Thoracic aorta (tissue), 2 donors: ENCODE results near the gene SCD. TPM values are rescaled to one million over a fixed set of nuclear protein-coding genes. Genes with fewer than 3 reads are reported as not detected.

Experiments
- ATAC-seq: fragments of 150-250 bp; one replicate; pipeline ENCODE4 v1.8.0; 2017; ENCODE audit warnings: low read depth; ENCODE audit not compliant: insufficient number of reproducible peaks, low FRiP score
- DNase-seq: peaks from one replicate; pipeline ENCODE4 v3.0.0-alpha.2; 2020; ENCODE audit warnings: low spot score
- H3K27ac ChIP-seq, 2 donors: fragments of 200-600 bp; sonication (generic); 1 replicate in 1 of 2; 2 replicates in 1 of 2; pipeline ENCODE4 v1.5.1; 2016; ENCODE audit warnings: mild to moderate bottlenecking in 2 of 2, moderate library complexity in 2 of 2
- H3K27me3 ChIP-seq: fragments of 200-600 bp; sonication (generic); replicated peaks from 2 replicates; pipeline ENCODE4 v1.6.0; 2016; ENCODE audit warnings: mild to moderate bottlenecking; ENCODE audit not compliant: insufficient read depth
- H3K36me3 ChIP-seq: fragments of 200-600 bp; sonication (generic); one replicate; pipeline ENCODE4 v1.5.1; 2016
- H3K4me1 ChIP-seq, 2 donors: fragments of 200-600 bp; sonication (generic); 1 replicate in 1 of 2; 2 replicates in 1 of 2; pipeline versions ENCODE4 v1.5.1 to v1.6.0; 2016; ENCODE audit warnings: low read depth in 2 of 2, mild to moderate bottlenecking in 1 of 2; ENCODE audit not compliant: control insufficient read depth in 1 of 2
- H3K4me3 ChIP-seq: fragments of 200-600 bp; sonication (generic); 2 replicates; pipeline ENCODE4 v1.5.1; 2016; ENCODE audit warnings: mild to moderate bottlenecking
- H3K9me3 ChIP-seq: fragments of 200-600 bp; sonication (generic); 2 replicates; pipeline ENCODE4 v1.5.1; 2016
- total RNA-seq, 2 donors: library from RNA; depleted of rRNA; stranded (reverse); fragments of >200 nt; gene quantifications; one replicate each; pipeline versions ENCODE4 v1.1.0 to v1.2.3, GENCODE V29; 2016
- TF ChIP-seq, protein P1 (sequence below): fragments of 200-600 bp; sonication (generic); IDR thresholded peaks from one replicate; pipeline ENCODE4 v1.5.1; 2019; ENCODE audit warnings: antibody characterized with exemption

SCD gene
- total RNA-seq, 2 donors from 2014 or later, result 12.8 to 16.7 TPM

DNA sequence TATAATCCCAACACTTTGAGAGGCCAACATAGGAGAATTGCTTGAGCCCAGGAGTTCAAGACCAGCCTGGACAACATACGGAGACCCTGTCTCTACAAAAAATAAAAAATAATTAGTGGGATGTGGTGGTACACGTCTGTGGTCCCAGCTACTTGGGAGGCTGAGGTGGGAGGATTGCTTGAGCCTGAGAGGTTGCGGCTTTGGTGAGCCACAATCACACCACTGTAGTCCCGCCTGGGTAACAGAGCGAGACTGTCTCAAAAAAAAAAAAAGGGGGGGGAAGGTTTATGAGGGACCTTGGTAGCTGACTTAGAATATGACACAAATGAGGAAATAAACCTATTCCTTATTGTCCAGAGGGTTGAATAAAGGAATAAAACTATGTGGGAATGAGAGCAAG, 30.8 kb downstream of the SCD start:
- no peak overlapping the region for H3K4me3 ChIP-seq

DNA sequence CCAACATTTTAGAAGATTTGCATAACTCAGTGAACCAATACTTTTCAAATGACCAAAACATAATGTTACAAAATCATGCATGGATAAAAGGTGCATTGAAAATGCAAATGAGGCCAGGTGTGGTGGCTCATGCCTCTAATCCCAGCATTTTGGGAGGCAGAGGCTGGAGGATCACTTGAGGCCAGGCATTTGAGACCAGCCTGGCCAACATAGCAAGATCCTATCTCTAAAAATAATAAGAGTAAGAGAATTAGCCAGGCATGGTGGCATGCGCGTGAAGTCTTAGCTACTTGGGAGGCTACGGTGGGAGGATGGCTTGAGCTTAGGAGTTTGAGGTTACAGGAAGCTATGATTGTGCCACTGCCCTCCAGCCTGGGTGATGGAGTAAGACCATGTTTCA, 33.4 kb downstream of the SCD start:
- TF ChIP-seq, protein P1, sequence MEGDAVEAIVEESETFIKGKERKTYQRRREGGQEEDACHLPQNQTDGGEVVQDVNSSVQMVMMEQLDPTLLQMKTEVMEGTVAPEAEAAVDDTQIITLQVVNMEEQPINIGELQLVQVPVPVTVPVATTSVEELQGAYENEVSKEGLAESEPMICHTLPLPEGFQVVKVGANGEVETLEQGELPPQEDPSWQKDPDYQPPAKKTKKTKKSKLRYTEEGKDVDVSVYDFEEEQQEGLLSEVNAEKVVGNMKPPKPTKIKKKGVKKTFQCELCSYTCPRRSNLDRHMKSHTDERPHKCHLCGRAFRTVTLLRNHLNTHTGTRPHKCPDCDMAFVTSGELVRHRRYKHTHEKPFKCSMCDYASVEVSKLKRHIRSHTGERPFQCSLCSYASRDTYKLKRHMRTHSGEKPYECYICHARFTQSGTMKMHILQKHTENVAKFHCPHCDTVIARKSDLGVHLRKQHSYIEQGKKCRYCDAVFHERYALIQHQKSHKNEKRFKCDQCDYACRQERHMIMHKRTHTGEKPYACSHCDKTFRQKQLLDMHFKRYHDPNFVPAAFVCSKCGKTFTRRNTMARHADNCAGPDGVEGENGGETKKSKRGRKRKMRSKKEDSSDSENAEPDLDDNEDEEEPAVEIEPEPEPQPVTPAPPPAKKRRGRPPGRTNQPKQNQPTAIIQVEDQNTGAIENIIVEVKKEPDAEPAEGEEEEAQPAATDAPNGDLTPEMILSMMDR, result no peak
- no peaks in the 10 kb centered on the region for H3K9me3 ChIP-seq
- H3K27me3 ChIP-seq, result no peaks in the 10 kb centered on the region
- H3K36me3 ChIP-seq, result peaks cover 11% of the 10 kb centered on the region
- no peak overlapping the region for H3K4me3 ChIP-seq
- no peak for DNase-seq
- ATAC-seq, result no peak
- H3K4me1 ChIP-seq, result no peaks in the 10 kb centered on the region
- H3K27ac ChIP-seq, result no peak overlapping the region

More for the DNA sequence above, 30.8 kb downstream of the SCD start:
- no peaks in the 10 kb centered on the region for H3K27me3 ChIP-seq
- TF ChIP-seq, protein P1, result no peak
- H3K36me3 ChIP-seq, result peaks cover 10% of the 10 kb centered on the region
- H3K27ac ChIP-seq, result no peak overlapping the region
- no peaks in the 10 kb centered on the region for H3K9me3 ChIP-seq
- ATAC-seq (no peak), DNase-seq (no peak)
- peaks cover 7 to 13% of the 10 kb centered on the region in 2 donors for H3K4me1 ChIP-seq

DNA sequence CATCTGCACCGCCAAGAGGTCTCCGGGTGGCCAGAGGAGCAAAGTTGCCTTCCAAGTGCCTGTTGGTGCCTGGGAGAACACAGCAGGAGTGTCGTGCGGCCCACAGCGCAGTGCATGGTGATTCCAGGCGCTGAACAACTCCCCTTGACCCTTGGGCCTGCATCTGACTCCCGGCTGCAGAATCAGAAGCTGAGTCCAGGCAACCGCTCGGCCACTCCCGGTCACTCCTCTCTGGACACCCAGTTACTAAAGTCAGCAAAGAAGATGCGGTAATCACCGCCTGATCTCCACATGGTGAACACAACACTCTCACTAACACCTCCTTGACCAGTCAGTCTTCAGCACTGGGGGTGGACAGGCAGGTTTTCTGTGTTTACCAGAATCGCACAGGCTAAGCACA, 35.5 kb downstream of the SCD start:
- H3K4me1 ChIP-seq, result no peaks in the 10 kb centered on the region
- no peak overlapping the region for H3K4me3 ChIP-seq
- H3K9me3 ChIP-seq, result no peaks in the 10 kb centered on the region
- H3K27ac ChIP-seq, result no peak overlapping the region
- no peaks in the 10 kb centered on the region for H3K27me3 ChIP-seq
- TF ChIP-seq, protein P1, result no peak
- ATAC-seq, result no peak
- peaks cover 11% of the 10 kb centered on the region for H3K36me3 ChIP-seq
- DNase-seq, result no peak

DNA sequence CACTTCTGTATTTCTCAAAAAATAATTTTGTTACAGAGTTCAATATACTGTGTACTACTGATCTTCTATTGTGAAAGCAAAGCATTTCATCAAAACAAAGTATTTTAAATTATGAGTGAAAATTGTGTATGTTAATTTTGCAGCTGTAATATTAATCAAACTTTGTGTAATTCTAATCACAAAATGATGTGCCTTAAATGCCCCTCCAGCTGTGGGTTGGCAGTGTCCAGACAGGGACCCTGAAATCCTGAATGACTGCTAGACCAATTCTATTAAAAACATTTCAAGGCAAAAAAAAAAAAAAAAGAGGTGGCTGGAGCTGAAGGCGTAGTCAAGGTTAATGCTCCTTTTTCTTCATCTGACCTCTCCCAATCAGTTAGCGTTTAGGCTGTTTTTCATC, 36.2 kb downstream of the SCD start:
- no peak for ATAC-seq
- Histone ChIP-seq H3K36me3 (peaks cover 11% of the 10 kb centered on the region), H3K4me3 (no peak overlapping the region), H3K27me3 (no peaks in the 10 kb centered on the region), H3K9me3 (no peaks in the 10 kb centered on the region), H3K27ac (no peak overlapping the region), H3K4me1 (no peaks in the 10 kb centered on the region)
- TF ChIP-seq, protein P1, result no peak
- DNase-seq, result no peak

DNA sequence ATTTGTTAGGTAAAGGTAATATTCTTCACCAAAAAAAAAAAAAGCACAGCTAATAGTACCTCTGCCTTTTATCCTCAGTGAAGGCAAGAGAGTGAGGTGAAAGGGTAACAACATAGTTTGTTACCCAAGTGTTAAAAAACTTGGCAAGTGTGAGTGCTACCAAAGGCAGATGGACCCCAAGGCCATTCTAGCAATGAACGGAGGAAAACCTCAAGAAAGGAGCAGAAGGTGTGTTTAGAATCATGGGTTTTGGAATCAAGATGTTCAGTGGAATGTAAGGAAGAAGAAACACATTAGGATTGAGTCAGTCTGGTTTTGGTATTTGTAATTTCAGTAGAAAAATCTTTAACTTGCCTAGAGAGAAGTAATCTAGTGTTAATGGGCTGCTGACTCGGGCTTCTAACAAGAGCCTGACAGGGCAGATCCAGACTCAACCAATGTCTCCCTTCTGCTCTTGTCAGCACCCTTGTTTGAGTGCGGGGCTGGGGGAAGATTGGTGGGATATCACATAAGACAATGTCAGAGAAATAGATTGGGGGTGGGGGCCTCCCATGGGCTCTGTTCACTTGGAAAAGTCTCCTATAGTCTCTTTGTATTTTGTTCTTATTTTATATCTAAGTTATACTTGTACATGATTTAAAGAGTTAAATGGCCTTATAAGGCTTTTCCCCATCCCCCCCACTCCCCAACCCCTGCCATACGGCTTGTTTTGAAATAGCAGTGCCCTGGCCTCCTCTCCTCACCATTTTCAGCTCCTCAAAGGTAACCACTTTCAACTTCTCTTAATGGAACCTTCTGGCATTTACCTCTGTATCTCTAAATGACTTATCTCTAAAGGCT, 44.4 kb downstream of the SCD start:
- no peak overlapping the region for H3K4me3 ChIP-seq
- TF ChIP-seq, protein P1, result no peak
- DNase-seq (no peak), ATAC-seq (no peak)
- no peaks in the 10 kb centered on the region for H3K27me3 ChIP-seq
- H3K4me1 ChIP-seq, result no peaks in the 10 kb centered on the region
- H3K27ac ChIP-seq, result no peak overlapping the region
- no peaks in the 10 kb centered on the region for H3K9me3 ChIP-seq
- H3K36me3 ChIP-seq, result no peaks in the 10 kb centered on the region
